HG03469 (cell line): ENCODE measurements around the gene TRIM17.

Experiments used
- ATAC-seq: cut with Tn5 transposase; IDR thresholded peaks from one replicate; pipeline ENCODE4 v1.9.1; 2021; ENCODE audit warnings: mild to moderate bottlenecking, moderate library complexity, moderate number of reproducible peaks; ENCODE audit not compliant: unreplicated experiment

The TRIM17 gene

GRCh38 chr1:228387321-228387720, 29.3 kb downstream of the TRIM17 start:
- ATAC-seq = no peak

GRCh38 chr1:228385232-228385631, 31.4 kb downstream of the TRIM17 start:
- ATAC-seq = no peak

DNA sequence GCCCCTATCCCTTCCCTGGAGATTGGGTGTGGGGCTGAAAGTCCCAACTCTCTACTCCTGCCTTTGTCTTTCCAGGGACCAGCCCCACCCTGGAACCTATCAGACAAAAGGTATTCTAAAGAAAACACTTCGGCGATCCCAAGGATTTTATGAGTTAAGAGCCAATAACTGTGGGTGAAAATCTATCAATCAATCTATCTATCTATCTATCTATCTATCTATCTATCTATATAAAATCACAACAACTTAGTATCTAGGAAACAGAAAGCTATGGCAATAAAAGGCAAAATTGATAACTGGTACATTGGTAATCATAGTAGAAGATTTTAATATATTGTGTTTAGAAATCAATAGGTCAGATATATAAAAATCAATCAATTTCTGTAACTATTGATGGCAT, 32.9 kb downstream of the TRIM17 start:
- ATAC-seq = no peak

DNA sequence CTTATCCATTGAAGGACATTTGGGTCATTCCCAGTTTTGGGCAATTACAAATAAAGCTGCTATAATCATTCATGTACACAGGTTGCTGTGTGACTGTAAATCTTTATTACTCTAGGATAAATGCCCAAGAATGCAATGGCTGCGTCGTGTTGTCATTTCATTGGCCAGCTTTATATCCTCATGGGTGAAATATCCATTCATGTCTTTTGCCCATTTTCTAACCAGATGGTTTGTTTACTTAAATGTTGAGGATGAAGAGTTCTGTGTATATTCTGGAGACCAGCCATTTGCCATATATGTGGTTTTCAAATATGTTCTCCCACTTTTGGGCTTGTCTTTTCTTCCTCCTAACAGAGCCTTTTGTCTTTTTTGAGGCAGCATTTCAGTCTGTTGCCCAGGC, 35.3 kb downstream of the TRIM17 start:
- no peak for ATAC-seq

GRCh38 chr1:228379666-228380065, 37.0 kb downstream of the TRIM17 start:
- ATAC-seq = no peak

DNA sequence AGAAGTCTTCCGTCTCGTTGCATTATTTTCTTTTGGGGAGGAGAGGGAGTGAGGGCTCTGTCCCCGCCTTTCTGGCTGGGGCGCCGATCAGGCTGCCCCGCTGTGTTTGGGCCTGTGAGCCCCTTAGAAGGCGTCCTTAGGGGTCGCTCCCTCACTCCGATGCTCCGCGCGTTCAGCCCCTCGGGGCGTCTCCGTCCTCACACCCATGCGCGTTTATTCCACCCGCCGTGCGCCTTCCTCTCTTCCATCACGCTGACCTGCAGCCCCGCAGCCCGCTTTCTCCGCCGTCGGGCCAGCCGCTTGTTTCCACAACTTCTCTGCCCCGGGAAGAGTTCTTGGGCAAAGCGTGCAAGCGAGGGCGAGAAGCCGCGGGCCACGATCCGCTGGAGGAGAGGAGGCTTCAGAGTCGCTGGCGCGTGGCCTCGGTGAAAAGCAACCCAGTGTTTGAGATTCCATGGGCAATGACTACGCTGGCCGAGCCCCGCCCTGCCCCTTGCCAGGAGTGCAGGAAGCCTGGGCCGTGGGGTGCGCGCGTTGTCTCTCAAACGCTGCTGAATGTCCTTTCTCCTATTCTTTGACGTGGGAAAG, 37.7 kb downstream of the TRIM17 start:
- ATAC-seq = no peak

DNA sequence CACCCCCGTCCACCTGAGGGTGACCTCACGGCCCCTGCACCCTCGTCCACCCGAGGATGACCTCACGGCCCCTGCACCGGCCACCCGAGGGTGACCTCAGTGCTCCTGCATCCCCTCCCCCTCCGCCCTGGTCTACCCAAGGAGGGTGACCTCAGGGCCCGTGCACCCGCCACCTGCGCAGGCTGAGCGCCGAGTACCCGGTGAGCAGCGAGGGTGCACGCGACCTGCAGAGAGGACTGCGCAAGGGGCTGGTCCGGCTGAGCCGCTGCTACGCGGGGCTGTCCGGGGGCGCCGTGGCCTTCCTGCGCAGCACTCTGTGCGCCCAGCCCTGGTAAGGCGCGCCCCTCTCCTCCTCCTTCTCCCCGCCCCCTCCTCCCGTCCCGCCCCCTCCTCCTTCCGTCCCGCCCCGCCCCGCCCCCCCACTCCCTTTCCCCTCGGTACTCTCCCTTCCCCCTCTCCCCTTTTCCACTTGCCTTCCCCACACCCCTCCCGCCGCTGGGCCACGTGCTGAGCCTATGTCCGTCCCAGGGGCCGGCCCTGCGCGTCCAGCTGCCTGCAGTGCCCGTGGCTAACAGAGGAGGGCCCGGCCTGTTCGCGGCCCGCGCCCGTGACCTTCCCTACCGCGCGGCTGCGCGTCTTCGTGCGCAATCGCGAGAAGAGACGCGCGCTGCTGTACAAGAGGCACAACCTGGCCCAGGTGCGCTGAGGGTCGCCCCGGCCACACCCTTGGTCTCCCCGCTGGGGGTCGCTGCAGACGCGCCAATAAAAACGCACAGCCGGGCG, 38.4 kb downstream of the TRIM17 start:
- no peak for ATAC-seq

GRCh38 chr1:228377664-228378089, 39.0 kb downstream of the TRIM17 start:
- no peak for ATAC-seq

GRCh38 chr1:228376651-228377631, 39.7 kb downstream of the TRIM17 start:
- ATAC-seq = no peak

- no peak for ATAC-seq
Observed at GRCh38 chr1:228376262-228376628, 40.4 kb downstream of the TRIM17 start.

GRCh38 chr1:228375578-228376261, 40.9 kb downstream of the TRIM17 start:
- no peak for ATAC-seq

- no peak for ATAC-seq
Observed at GRCh38 chr1:228374711-228375577, 41.7 kb downstream of the TRIM17 start.

GRCh38 chr1:228373681-228374571, 42.7 kb downstream of the TRIM17 start:
- ATAC-seq = no peak

DNA sequence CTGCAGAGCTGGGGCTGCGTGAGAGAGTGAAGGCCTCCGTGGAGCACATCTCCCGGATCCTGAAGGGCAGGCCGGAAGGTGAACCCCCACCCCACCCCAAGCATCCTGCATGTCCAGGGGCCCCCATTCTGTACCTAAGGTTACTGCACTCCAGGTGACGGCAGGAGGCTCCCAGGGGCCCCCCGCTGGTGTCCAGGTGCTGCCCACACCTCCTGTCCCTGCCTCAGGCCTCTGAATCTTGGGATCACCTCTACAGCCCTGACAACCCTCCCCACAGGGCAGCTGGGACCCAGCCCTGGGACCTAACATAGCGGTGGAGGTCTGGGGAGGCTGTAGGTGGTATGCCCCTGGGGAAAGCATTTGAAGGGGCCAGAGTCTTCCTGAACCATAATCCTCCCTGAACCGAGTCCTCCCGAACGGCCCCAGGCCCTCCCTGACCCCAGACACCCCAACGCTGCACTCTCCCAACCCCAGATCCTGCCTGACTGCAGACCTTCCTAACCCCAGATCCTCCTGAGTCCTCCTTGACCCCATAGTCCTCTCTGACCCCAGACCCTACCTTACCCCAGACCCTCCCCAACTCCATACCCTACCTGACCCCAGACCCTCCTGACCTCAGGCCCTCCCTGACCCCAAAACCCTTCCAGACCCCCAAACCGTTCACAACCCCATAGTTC, 43.5 kb downstream of the TRIM17 start:
- no peak for ATAC-seq

DNA sequence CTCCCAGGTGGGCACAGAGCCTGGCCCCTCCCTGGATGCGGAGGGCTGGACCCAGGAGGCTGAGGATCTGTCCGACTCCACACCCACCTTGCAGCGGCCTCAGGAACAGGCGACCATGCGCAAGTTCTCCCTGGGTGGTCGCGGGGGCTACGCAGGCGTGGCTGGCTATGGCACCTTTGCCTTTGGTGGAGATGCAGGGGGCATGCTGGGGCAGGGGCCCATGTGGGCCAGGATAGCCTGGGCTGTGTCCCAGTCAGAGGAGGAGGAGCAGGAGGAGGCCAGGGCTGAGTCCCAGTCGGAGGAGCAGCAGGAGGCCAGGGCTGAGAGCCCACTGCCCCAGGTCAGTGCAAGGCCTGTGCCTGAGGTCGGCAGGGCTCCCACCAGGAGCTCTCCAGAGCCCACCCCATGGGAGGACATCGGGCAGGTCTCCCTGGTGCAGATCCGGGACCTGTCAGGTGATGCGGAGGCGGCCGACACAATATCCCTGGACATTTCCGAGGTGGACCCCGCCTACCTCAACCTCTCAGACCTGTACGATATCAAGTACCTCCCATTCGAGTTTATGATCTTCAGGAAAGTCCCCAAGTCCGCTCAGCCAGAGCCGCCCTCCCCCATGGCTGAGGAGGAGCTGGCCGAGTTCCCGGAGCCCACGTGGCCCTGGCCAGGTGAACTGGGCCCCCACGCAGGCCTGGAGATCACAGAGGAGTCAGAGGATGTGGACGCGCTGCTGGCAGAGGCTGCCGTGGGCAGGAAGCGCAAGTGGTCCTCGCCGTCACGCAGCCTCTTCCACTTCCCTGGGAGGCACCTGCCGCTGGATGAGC, 44.3 kb downstream of the TRIM17 start:
- no peak for ATAC-seq

DNA sequence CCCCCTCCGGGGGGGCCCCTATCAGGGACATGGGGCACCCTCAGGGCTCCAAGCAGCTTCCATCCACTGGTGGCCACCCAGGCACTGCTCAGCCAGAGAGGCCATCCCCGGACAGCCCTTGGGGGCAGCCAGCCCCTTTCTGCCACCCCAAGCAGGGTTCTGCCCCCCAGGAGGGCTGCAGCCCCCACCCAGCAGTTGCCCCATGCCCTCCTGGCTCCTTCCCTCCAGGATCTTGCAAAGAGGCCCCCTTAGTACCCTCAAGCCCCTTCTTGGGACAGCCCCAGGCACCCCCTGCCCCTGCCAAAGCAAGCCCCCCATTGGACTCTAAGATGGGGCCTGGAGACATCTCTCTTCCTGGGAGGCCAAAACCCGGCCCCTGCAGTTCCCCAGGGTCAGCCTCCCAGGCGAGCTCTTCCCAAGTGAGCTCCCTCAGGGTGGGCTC, 44.9 kb downstream of the TRIM17 start:
- no peak for ATAC-seq

GRCh38 chr1:228370941-228371740, 45.5 kb downstream of the TRIM17 start:
- no peak for ATAC-seq
